Stimulated activated CD8-positive, alpha-beta memory T cell treated with anti-CD3 and anti-CD28 coated beads, Interleukin-4, amount 100 ng/mL, for 48 hours (primary cell): ENCODE results near the gene TP63.
A peak's percentile ranks its signal among the peaks of the same experiment; 100 is the strongest.

Source experiments
- DNase-seq: peaks from one replicate; pipeline ENCODE4 v3.0.0-alpha.2; 2020

The TP63 gene

DNA sequence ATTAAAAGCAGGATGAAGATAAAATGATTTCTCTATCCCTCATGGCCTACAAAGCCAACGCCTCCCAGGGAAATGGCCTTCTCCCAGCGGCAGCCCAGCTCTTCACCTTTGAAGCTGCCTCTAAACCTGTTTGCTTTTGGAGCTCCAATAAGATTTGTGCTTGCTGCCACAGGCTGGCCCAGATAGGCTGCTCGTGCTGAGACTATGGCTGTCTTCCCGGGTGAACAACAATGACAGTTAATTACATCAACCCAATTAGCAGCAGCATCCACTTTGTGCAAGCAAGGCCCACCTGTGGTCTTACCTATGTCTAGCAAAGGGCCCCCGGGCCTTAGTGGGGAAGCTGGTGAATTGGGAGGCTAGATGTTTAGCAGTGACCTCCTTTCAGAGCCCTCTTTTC lies 309.9 kb downstream of the TP63 start:
- no peak for DNase-seq

DNA sequence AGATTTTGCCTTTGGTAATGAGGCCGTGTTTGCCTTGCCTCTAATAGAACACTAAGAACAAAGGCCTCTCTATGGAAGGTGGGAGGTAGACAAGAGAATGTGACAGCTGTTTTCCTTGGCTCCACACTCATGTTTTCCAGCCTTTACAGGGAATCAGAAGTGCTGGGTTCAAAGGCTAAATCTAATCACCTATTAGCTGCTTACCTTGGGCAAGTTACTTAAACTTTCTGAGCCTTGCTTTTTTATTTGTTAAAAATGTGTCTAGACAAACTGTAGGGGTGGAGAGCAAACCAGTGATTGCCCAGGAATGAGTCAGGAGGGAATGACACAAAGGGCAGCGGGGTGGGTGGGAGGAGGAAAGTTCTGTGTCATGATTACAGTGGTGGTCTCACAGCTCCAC lies 310.5 kb downstream of the TP63 start:
- DNase-seq = peak; percentile 46

DNA sequence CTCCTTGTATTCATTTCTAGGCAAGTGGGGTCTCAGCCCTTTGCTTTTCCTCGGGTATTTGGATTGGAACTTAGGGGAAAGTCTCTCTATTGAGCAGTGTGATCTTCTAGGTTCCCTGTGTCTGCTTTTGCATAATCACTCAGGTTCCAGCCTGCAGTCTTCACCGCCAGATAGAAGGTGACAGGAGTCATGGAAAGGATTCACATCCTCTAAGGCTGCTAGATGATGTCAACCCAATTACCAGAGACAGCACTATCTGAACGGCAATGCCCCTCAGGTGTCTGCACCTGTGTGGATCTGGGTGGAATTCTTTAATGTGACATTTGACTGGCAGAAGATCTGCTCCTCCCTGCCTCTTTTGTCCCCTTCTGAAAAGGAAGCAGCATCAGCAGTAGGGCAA lies 311.8 kb downstream of the TP63 start:
- DNase-seq = no peak

DNA sequence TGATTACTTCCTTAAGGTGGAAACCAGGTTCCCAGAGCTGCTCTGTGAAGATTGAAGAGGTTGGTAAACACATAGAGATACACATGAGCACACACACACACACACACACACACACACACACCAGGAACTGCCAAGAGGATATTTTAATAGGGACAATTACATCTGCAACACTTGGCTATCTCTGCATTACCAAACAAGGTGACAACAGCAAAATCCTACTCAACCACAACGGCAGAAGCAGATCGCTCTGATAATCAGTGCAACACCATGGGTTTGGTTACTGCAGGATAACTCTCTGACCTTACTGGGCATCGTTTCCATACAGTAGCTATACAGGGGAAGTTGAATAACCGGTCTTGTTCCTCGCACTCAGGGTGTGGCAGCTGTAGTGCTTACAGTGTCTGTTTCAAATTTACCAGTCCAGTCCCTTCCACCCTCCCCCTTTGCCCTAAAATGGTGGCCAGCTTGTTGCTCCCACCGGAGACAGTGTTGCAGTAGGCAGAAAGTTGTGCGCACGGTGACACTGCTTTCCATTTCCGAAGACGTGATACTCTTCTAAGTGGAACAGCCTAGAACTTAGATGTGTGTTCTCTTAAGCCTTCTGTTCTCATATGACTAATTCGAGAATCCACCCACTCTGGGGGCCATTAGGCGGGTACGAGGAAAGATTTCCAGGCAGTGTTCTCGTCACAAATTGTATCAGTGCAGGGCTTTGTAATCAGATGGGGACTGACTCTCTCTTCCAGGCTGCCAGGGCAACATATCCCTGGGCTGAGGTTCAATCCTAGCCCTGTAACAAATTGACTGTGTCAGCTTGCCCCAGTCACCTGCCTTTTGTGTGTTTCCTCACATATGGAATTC lies 313.3 kb downstream of the TP63 start:
- no peak for DNase-seq

DNA sequence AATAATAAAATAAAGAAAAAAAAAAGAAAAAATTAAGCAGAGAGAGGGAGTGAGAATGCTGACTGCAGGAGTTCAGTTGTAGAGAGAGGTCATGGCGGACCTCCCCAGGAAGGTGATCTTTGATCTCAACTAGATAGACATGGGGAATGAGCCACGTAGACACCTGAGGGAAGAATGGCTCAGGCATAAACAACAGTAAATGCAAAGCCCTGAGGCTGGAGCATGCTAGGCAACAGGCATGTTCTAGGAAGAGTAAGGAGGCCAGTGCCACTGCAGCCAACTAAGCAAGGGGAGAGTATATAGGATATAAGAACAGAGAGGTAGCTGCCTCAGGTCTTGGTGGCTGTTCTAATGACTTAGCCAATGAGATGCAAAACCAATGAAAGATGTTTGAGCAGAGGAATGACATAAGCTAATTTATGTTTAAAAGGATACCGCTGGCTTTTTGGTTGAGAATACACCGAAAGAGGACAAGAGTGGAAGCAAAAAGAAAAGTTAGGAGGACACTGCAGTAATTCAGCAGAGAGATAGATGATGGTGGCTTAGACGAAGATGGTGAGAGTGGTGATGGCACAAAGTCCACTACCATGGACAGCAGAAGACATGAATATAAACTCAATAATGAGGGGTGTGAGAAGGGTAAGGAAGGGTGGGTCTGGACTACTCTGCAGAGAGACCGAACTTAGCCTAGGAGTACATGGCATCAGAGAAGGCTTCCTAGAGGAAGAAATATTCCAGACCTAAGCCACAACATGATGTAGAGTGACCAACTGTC lies 314.9 kb downstream of the TP63 start:
- no peak for DNase-seq
